Urothelium cell line (cell line): Measurements from ENCODE around the gene EMSY.

ENCODE experiments used
- DNase-seq: peaks from one replicate; pipeline ENCODE4 v3.0.0; 2011; ENCODE audit warnings: low spot score, mixed read lengths
- FAIRE-seq: peaks from 2 replicates; lab custom pipeline; 2011; peaks lifted over from hg19 to GRCh38; lab: Jason Lieb, UNC

The EMSY gene

GRCh38 chr11:76512851-76513653, 68.2 kb downstream of the EMSY start:
- DNase-seq (no peak), FAIRE-seq (no peak)

GRCh38 chr11:76513654-76514034, 68.8 kb downstream of the EMSY start:
- no peak for FAIRE-seq
- DNase-seq: no peak

- FAIRE-seq (no peak), DNase-seq (no peak)
Observed at GRCh38 chr11:76515494-76515893, 70.7 kb downstream of the EMSY start.

- FAIRE-seq: no peak
- no peak for DNase-seq
Observed at GRCh38 chr11:76523147-76523546, 78.3 kb downstream of the EMSY start.

GRCh38 chr11:76523786-76524436, 79.1 kb downstream of the EMSY start:
- FAIRE-seq: no peak
- DNase-seq: no peak

- DNase-seq (no peak), FAIRE-seq (no peak)
Observed at GRCh38 chr11:76524461-76524860, 79.6 kb downstream of the EMSY start.

- DNase-seq (no peak), FAIRE-seq (no peak)
Observed at GRCh38 chr11:76524919-76525318, 80.1 kb downstream of the EMSY start.

GRCh38 chr11:76526878-76527277, 82.1 kb downstream of the EMSY start:
- FAIRE-seq: no peak
- no peak for DNase-seq

GRCh38 chr11:76542436-76542835, 97.6 kb downstream of the EMSY start:
- no peak for FAIRE-seq
- no peak for DNase-seq

GRCh38 chr11:76543006-76543703, 98.3 kb downstream of the EMSY start:
- FAIRE-seq: no peak
- DNase-seq: no peak

GRCh38 chr11:76550781-76551180, 106.0 kb downstream of the EMSY start:
- FAIRE-seq (no peak), DNase-seq (no peak)

- no peak for FAIRE-seq
- no peak for DNase-seq
Observed at GRCh38 chr11:76551400-76551799, 106.6 kb downstream of the EMSY start.

GRCh38 chr11:76552987-76553386, 108.2 kb downstream of the EMSY start:
- DNase-seq: no peak
- FAIRE-seq: no peak

GRCh38 chr11:76553554-76554476, 109.0 kb downstream of the EMSY start:
- FAIRE-seq (no peak), DNase-seq (no peak)

GRCh38 chr11:76554767-76555166, 109.9 kb downstream of the EMSY start:
- DNase-seq: no peak
- FAIRE-seq: no peak

- DNase-seq (no peak), FAIRE-seq (no peak)
Observed at GRCh38 chr11:76557466-76557865, 112.6 kb downstream of the EMSY start.

GRCh38 chr11:76558473-76558872, 113.7 kb downstream of the EMSY start:
- DNase-seq: no peak
- no peak for FAIRE-seq

- FAIRE-seq (no peak), DNase-seq (no peak)
Observed at GRCh38 chr11:76558891-76559290, 114.1 kb downstream of the EMSY start.

GRCh38 chr11:76559346-76559745, 114.5 kb downstream of the EMSY start:
- FAIRE-seq: no peak
- DNase-seq: no peak

GRCh38 chr11:76560219-76560618, 115.4 kb downstream of the EMSY start:
- FAIRE-seq (peak; percentile 61), DNase-seq (no peak)

GRCh38 chr11:76561245-76561644, 116.4 kb downstream of the EMSY start:
- no peak for FAIRE-seq
- no peak for DNase-seq
